HUES48 (cell line): ENCODE measurements around the gene ZBED5.
A peak's percentile ranks its signal among the peaks of the same experiment; 100 is the strongest.
"Not testable (repeated sequence)": the region's sequence is repeated elsewhere in the genome, so short reads cannot be mapped to it uniquely, and the experiment has no call there.

Source experiments
- H3K27ac ChIP-seq: one replicate; pipeline ENCODE4 v1.7.0; 2013; ENCODE audit warnings: low read depth, low read length, inconsistent platforms
- H3K27me3 ChIP-seq: 2 replicates; pipeline ENCODE4 v1.6.1; 2013; ENCODE audit warnings: mild to moderate bottlenecking, low read length; ENCODE audit not compliant: control insufficient read depth, insufficient read depth
- H3K36me3 ChIP-seq: 2 replicates; pipeline ENCODE4 v1.6.1; 2013; ENCODE audit warnings: low read length; ENCODE audit not compliant: control insufficient read depth, insufficient read depth
- H3K4me1 ChIP-seq: 2 replicates; pipeline ENCODE4 v1.6.1; 2013; ENCODE audit warnings: mild to moderate bottlenecking, low read length; ENCODE audit not compliant: control insufficient read depth, insufficient read depth
- H3K4me3 ChIP-seq: 2 replicates; pipeline ENCODE4 v1.5.1; 2013; ENCODE audit warnings: mild to moderate bottlenecking, low read depth, low read length
- H3K9ac ChIP-seq: 2 replicates; pipeline ENCODE4 v1.6.1; 2013; ENCODE audit warnings: mild to moderate bottlenecking, low read depth, low read length, moderate library complexity
- H3K9me3 ChIP-seq: 2 replicates; pipeline ENCODE4 v1.6.1; 2013; ENCODE audit warnings: low read length; ENCODE audit not compliant: control insufficient read depth, insufficient read depth

Gene ZBED5

GRCh38 chr11:10838083-10838482, 19.8 kb downstream of the ZBED5 start:
- no peak overlapping the region for H3K9ac ChIP-seq
- no peaks in the 10 kb centered on the region for H3K4me1 ChIP-seq

GRCh38 chr11:10836884-10837283, 21.0 kb downstream of the ZBED5 start:
- not testable (repeated sequence) for H3K36me3 ChIP-seq, H3K9ac ChIP-seq, H3K4me1 ChIP-seq

More at GRCh38 chr11:10838083-10838482, 19.8 kb downstream of the ZBED5 start:
- no peak overlapping the region for H3K27ac ChIP-seq
- H3K4me3 ChIP-seq: no peak overlapping the region
- no peaks in the 10 kb centered on the region for H3K9me3 ChIP-seq
- no peaks in the 10 kb centered on the region for H3K36me3 ChIP-seq
- H3K27me3 ChIP-seq: no peaks in the 10 kb centered on the region

GRCh38 chr11:10829139-10829538, 28.7 kb downstream of the ZBED5 start:
- Histone ChIP-seq H3K9me3 (no peaks in the 10 kb centered on the region), H3K27me3 (no peaks in the 10 kb centered on the region), H3K4me1 (no peaks in the 10 kb centered on the region), H3K9ac (no peak overlapping the region), H3K4me3 (no peak overlapping the region), H3K36me3 (no peaks in the 10 kb centered on the region), H3K27ac (no peak overlapping the region)

More at GRCh38 chr11:10836884-10837283, 21.0 kb downstream of the ZBED5 start:
- H3K27me3 ChIP-seq, H3K27ac ChIP-seq, H3K9me3 ChIP-seq, H3K4me3 ChIP-seq: not testable (repeated sequence)

GRCh38 chr11:10828402-10828801, 29.5 kb downstream of the ZBED5 start:
- Histone ChIP-seq H3K27me3 (no peaks in the 10 kb centered on the region), H3K36me3 (no peaks in the 10 kb centered on the region), H3K27ac (no peak overlapping the region), H3K9me3 (no peaks in the 10 kb centered on the region), H3K4me3 (no peak overlapping the region), H3K4me1 (no peaks in the 10 kb centered on the region), H3K9ac (no peak overlapping the region)

GRCh38 chr11:10824888-10825287, 33.0 kb downstream of the ZBED5 start:
- Histone ChIP-seq H3K27me3 (no peaks in the 10 kb centered on the region), H3K4me3 (no peak overlapping the region), H3K36me3 (no peaks in the 10 kb centered on the region), H3K4me1 (no peaks in the 10 kb centered on the region), H3K9me3 (no peaks in the 10 kb centered on the region), H3K27ac (no peak overlapping the region), H3K9ac (no peak overlapping the region)

- Histone ChIP-seq H3K4me3 (no peak overlapping the region), H3K36me3 (no peaks in the 10 kb centered on the region), H3K4me1 (no peaks in the 10 kb centered on the region), H3K27me3 (no peaks in the 10 kb centered on the region), H3K27ac (no peak overlapping the region), H3K9ac (no peak overlapping the region), H3K9me3 (no peaks in the 10 kb centered on the region)
Observed at GRCh38 chr11:10823152-10823579, 34.7 kb downstream of the ZBED5 start.

GRCh38 chr11:10822491-10822890, 35.4 kb downstream of the ZBED5 start:
- not testable (repeated sequence) for H3K9ac ChIP-seq, H3K27me3 ChIP-seq, H3K4me3 ChIP-seq, H3K9me3 ChIP-seq, H3K4me1 ChIP-seq, H3K36me3 ChIP-seq, H3K27ac ChIP-seq

- no peak overlapping the region for H3K27ac ChIP-seq
- no peaks in the 10 kb centered on the region for H3K9me3 ChIP-seq
- no peaks in the 10 kb centered on the region for H3K36me3 ChIP-seq
- no peaks in the 10 kb centered on the region for H3K4me1 ChIP-seq
- H3K27me3 ChIP-seq: no peaks in the 10 kb centered on the region
- no peak overlapping the region for H3K9ac ChIP-seq
- H3K4me3 ChIP-seq: no peak overlapping the region
Observed at GRCh38 chr11:10818594-10818993, 39.3 kb downstream of the ZBED5 start.

GRCh38 chr11:10813945-10814344, 43.9 kb downstream of the ZBED5 start:
- H3K36me3 ChIP-seq: no peaks in the 10 kb centered on the region
- no peaks in the 10 kb centered on the region for H3K27me3 ChIP-seq
- H3K4me1 ChIP-seq: peaks cover 7% of the 10 kb centered on the region
- no peaks in the 10 kb centered on the region for H3K9me3 ChIP-seq
- no peak overlapping the region for H3K4me3 ChIP-seq
- H3K9ac ChIP-seq: no peak overlapping the region
- no peak overlapping the region for H3K27ac ChIP-seq

GRCh38 chr11:10809373-10810160, 48.3 kb downstream of the ZBED5 start:
- peaks cover 16% of the 10 kb centered on the region for H3K4me1 ChIP-seq

GRCh38 chr11:10808553-10809372, 49.1 kb downstream of the ZBED5 start, which contains the start of gene EIF4G2:
TSS of gene EIF4G2 (minus strand) at chr11:10808926.
- H3K27me3 ChIP-seq: no peaks in the 10 kb centered on the region
- peak within 1 kb of the TSS; percentile 100 for H3K9ac ChIP-seq
- H3K27ac ChIP-seq: peak within 1 kb of the TSS; percentile 100
- H3K4me3 ChIP-seq: peak within 1 kb of the TSS; percentile 97
- peaks cover 39% of the 10 kb centered on the region for H3K36me3 ChIP-seq
- H3K4me1 ChIP-seq: peaks cover 16% of the 10 kb centered on the region
- H3K9me3 ChIP-seq: no peaks in the 10 kb centered on the region

More at GRCh38 chr11:10809373-10810160, 48.3 kb downstream of the ZBED5 start:
- H3K9ac ChIP-seq: peak overlapping the region; percentile 94
- H3K9me3 ChIP-seq: no peaks in the 10 kb centered on the region
- peak overlapping the region; percentile 97 for H3K4me3 ChIP-seq
- H3K27me3 ChIP-seq: no peaks in the 10 kb centered on the region
- peaks cover 31% of the 10 kb centered on the region for H3K36me3 ChIP-seq
- peak overlapping the region; percentile 100 for H3K27ac ChIP-seq
